HepG2 (cell line): ENCODE results near the gene CEP170. TPM values are rescaled to one million over a fixed set of nuclear protein-coding genes. Genes with fewer than 3 reads are reported as not detected.

Experiments
- ATAC-seq: fragments of 200-7000 bp; cut with Tn5 transposase; 3 replicates; pipeline ENCODE4 v1.9.1; 2020; ENCODE audit warnings: mild to moderate bottlenecking, moderate library complexity
- BruUV-seq: library from RNA; stranded (reverse); fragments of 400-500 nt; replicated peaks from 2 replicates; lab custom pipeline; 2021; lab: Mats Ljungman, UMichigan
- CTCF ChIA-PET: fragments of 300-600 bp; formaldehyde crosslinking; extraction: SDS; loops from one replicate; lab custom pipeline; 2021; ENCODE audit warnings: low total read pairs, inconsistent platforms, low intra/inter-chr PET ratio; lab: Yijun Ruan, JAX
- POLR2A ChIA-PET: fragments of 350-600 bp; sonication (Branson Sonifier 250); formaldehyde crosslinking; loops from one replicate; lab custom pipeline; 2020; ENCODE audit warnings: antibody characterized with exemption, inconsistent platforms; lab: Yijun Ruan, JAX
- DNase-seq: peaks from one replicate; pipeline ENCODE4 v3.0.0-alpha.2; 2015; ENCODE audit warnings: low spot score
- FAIRE-seq: peaks from 3 replicates; lab custom pipeline; 2011; peaks lifted over from hg19 to GRCh38; lab: Jason Lieb, UNC
- H2AFZ ChIP-seq: one replicate; pipeline ENCODE4 v1.6.1; 2011; ENCODE audit warnings: low read length, inconsistent platforms
- H3K27ac ChIP-seq: fragments of 300-600 bp; 3 replicates; pipeline ENCODE4 v1.8.0; 2011; ENCODE audit warnings: mixed run types, mild to moderate bottlenecking, mixed read lengths, low read length, inconsistent platforms; ENCODE audit not compliant: insufficient read depth; ENCODE audit errors: extremely low read length
- H3K27me3 ChIP-seq, 2 experiments: fragments of 200-600 bp in 1 of 2; 2 replicates in 1 of 2; 3 replicates in 1 of 2; pipeline versions ENCODE4 v1.6.0 to v1.8.0; 2011; ENCODE audit warnings: low read length in 2 of 2, mild to moderate bottlenecking in 2 of 2, moderate library complexity in 2 of 2, inconsistent platforms in 1 of 2; ENCODE audit not compliant: insufficient read depth in 2 of 2, control insufficient read depth in 1 of 2
- H3K36me3 ChIP-seq, 2 experiments: fragments of 200-600 bp in 1 of 2; replicated peaks in 1 of 2; 2 replicates in 1 of 2; 3 replicates in 1 of 2; pipeline versions ENCODE4 v1.5.1 to v1.8.0; 2011; ENCODE audit warnings: low read length in 2 of 2, inconsistent platforms in 1 of 2; ENCODE audit not compliant: insufficient read depth in 2 of 2, control insufficient read depth in 1 of 2
- H3K4me1 ChIP-seq: 2 replicates; pipeline ENCODE4 v1.5.1; 2012; ENCODE audit warnings: low read length, inconsistent platforms; ENCODE audit not compliant: insufficient read depth
- H3K4me2 ChIP-seq: 2 replicates; pipeline ENCODE4 v1.6.0; 2011; ENCODE audit warnings: low read depth, low read length, inconsistent platforms
- H3K4me3 ChIP-seq, 3 experiments: fragments of 200-600 bp in 1 of 3; sonication (generic), shearing (Covaris generic) in 1 of 3; replicated peaks in 1 of 3; 2 replicates each; pipeline ENCODE4 v1.5.1; 2011 to 2016; ENCODE audit warnings: low read length in 3 of 3, inconsistent platforms in 2 of 3, low read depth in 2 of 3, mild to moderate bottlenecking in 2 of 3, control low read depth in 1 of 3, mixed read lengths in 1 of 3; ENCODE audit not compliant: insufficient read depth in 1 of 3
- H3K79me2 ChIP-seq: one replicate; pipeline ENCODE4 v1.6.1; 2011; ENCODE audit warnings: low read length, inconsistent platforms; ENCODE audit not compliant: insufficient read depth
- H3K9ac ChIP-seq: 2 replicates; pipeline ENCODE4 v1.6.0; 2011; ENCODE audit warnings: mild to moderate bottlenecking, low read depth, low read length, inconsistent platforms; ENCODE audit not compliant: insufficient read depth
- H3K9me3 ChIP-seq: 2 replicates; pipeline ENCODE4 v1.5.1; 2012; ENCODE audit warnings: mild to moderate bottlenecking, low read length
- H4K20me1 ChIP-seq: 2 replicates; pipeline ENCODE4 v1.6.0; 2011; ENCODE audit warnings: inconsistent platforms, mild to moderate bottlenecking, low read length, moderate library complexity; ENCODE audit not compliant: insufficient read depth
- AKAP8 ChIP-seq: sonication (generic); formaldehyde crosslinking; IDR thresholded peaks from 2 replicates; pipeline ENCODE4 v1.5.1; 2020; ENCODE audit warnings: mild to moderate bottlenecking, missing genetic modification reagents
- ATF1 ChIP-seq: IDR thresholded peaks from 2 replicates; pipeline ENCODE4 v1.6.1; 2016; ENCODE audit warnings: mild to moderate bottlenecking, control low read depth
- ESRRA ChIP-seq: sonication (generic); formaldehyde crosslinking; IDR thresholded peaks from 2 replicates; pipeline ENCODE4 v1.5.1; 2020; ENCODE audit warnings: mild to moderate bottlenecking, low read depth, missing genetic modification reagents
- JUNB ChIP-seq: sonication (generic); formaldehyde crosslinking; IDR thresholded peaks from 2 replicates; pipeline ENCODE4 v1.8.0; 2022; ENCODE audit warnings: missing genetic modification reagents, mild to moderate bottlenecking, borderline replicate concordance
- NCOA5 ChIP-seq: sonication (generic); formaldehyde crosslinking; IDR thresholded peaks from 2 replicates; pipeline ENCODE4 v1.4.0; 2020; ENCODE audit warnings: missing genetic modification reagents
- SALL1 ChIP-seq: sonication (generic); formaldehyde crosslinking; IDR thresholded peaks from 2 replicates; pipeline ENCODE4 v1.8.0; 2022; ENCODE audit warnings: mild to moderate bottlenecking, missing genetic modification reagents
- SMAD1 ChIP-seq: sonication (generic); formaldehyde crosslinking; IDR thresholded peaks from 2 replicates; pipeline ENCODE4 v1.4.0; 2020; ENCODE audit warnings: missing genetic modification reagents, low read depth, mild to moderate bottlenecking, borderline replicate concordance
- SUZ12 ChIP-seq: fragments of 150-350 bp; IDR thresholded peaks from 2 replicates; pipeline ENCODE4 v1.6.1; 2014; ENCODE audit warnings: low read depth, low read length
- U2AF1 ChIP-seq: fragments of 200-400 bp; formaldehyde crosslinking; optimal IDR thresholded peaks from 2 replicates; pipeline ENCODE3; 2017; ENCODE audit warnings: mild to moderate bottlenecking, low read depth, low read length
- ZFP82 ChIP-seq: sonication (generic); formaldehyde crosslinking; IDR thresholded peaks from 2 replicates; pipeline ENCODE4 v1.5.1; 2020; ENCODE audit warnings: mild to moderate bottlenecking, missing genetic modification reagents, borderline replicate concordance
- ZMYM2 ChIP-seq: sonication (generic); formaldehyde crosslinking; IDR thresholded peaks from 2 replicates; pipeline ENCODE4 v1.8.0; 2022; ENCODE audit warnings: mild to moderate bottlenecking, missing genetic modification reagents
- ZNF713 ChIP-seq: sonication (generic); formaldehyde crosslinking; IDR thresholded peaks from 2 replicates; pipeline ENCODE4 v1.4.0; 2020; ENCODE audit warnings: mild to moderate bottlenecking, missing genetic modification reagents
- ZNF737 ChIP-seq: sonication (generic); formaldehyde crosslinking; IDR thresholded peaks from 2 replicates; pipeline ENCODE4 v1.5.0; 2020; ENCODE audit warnings: missing genetic modification reagents, mild to moderate bottlenecking, borderline replicate concordance
- WGBS: methylation state at CpG from one replicate; pipeline ENCODE4 v1.1.6; 2017; ENCODE audit warnings: low lambda C conversion rate; 5-methylcytosine and 5-hydroxymethylcytosine counted together
- in situ Hi-C: cut with HindIII; loops from 2 replicates; pipeline ENCODE4 v1.10.0; 2017; ENCODE audit warnings: low pct_unique_long_range_greater_than_20kb; ENCODE audit not compliant: extremely low pct_ligation_motif_present
- intact Hi-C: fragments of 100-400 bp; cut with micrococcal nuclease; formaldehyde crosslinking; loops from one replicate; pipeline ENCODE4 v1.10.0; 2022; ENCODE audit not compliant: unreplicated experiment
- polyA plus RNA-seq, 8 experiments: library from polyadenylated mRNA; depleted of rRNA in 3 of 8; stranded (reverse) in 7 of 8; unstranded in 1 of 8; fragments of >200 nt; fragmentation: Illumina TruSeq in 4 of 8; extraction: Trizol in 4 of 8; gene quantifications; 2 replicates each; pipeline versions ENCODE4 v1.2.1 to v1.2.3, GENCODE V29; 2011 to 2016; ENCODE audit warnings: low read depth in 4 of 8, missing spikeins in 1 of 8, mixed read lengths in 1 of 8; ENCODE audit not compliant: insufficient read depth in 1 of 8
- total RNA-seq, 5 experiments: library from RNA; depleted of rRNA; stranded (reverse); fragments of >200 nt; fragmentation: Illumina TruSeq; extraction: Trizol; gene quantifications; 2 replicates each; pipeline ENCODE4 v1.2.3, GENCODE V29; 2016; ENCODE audit warnings: low read depth in 1 of 5
- TF ChIP-seq, protein P1 (sequence below): sonication (generic); formaldehyde crosslinking; IDR thresholded peaks from 2 replicates; pipeline ENCODE4 v1.5.1; 2020; ENCODE audit warnings: missing genetic modification reagents, mild to moderate bottlenecking, borderline replicate concordance
- TF ChIP-seq, protein P2 (sequence below): sonication (generic); formaldehyde crosslinking; IDR thresholded peaks from 2 replicates; pipeline ENCODE4 v1.9.0; 2021; ENCODE audit warnings: missing genetic modification reagents, mild to moderate bottlenecking, borderline replicate concordance
- TF ChIP-seq, protein P3 (sequence below): sonication (generic); formaldehyde crosslinking; IDR thresholded peaks from 2 replicates; pipeline ENCODE4 v1.4.0; 2020; ENCODE audit warnings: missing genetic modification reagents, borderline replicate concordance
- TF ChIP-seq, protein P4 (sequence below): sonication (generic); formaldehyde crosslinking; IDR thresholded peaks from 2 replicates; pipeline ENCODE4 v1.5.1; 2020; ENCODE audit warnings: mild to moderate bottlenecking, missing genetic modification reagents, borderline replicate concordance

The CEP170 gene
- total and polyA plus RNA-seq, 2 of the 13 experiments (the other 11 are each of a cell fraction or from before 2014, with no cell fraction given) = 23.0 to 28.6 TPM

DNA sequence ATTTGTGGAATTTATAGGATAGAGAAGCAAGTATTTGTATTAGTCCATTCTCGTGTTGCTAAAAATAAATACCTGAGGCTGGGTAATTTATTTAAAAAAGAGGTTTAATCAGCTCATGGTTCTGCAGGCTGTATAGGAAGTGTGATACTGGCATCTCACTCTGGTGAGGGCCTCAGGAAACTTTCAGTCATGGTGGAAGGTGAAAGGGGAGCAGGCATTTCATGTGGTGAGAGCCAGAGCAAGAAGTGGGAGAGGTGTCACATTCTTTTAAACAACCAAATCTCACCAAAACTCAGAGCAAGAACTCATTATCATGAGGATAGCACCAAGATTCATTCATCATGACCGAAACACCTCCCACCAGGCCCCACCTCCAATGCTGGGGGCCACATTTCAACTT lies 18.9 kb upstream of the CEP170 start:
- CTCF ChIA-PET = no interaction called here
- WGBS = 100% methylated on average over 2 of the region's 2 CpGs
- TF ChIP-seq ESRRA (CRISPR knock-in tag) (no peak), SUZ12 (no peak), ZNF713 (no peak), JUNB (no peak), ZNF737 (no peak), AKAP8 (CRISPR knock-in tag) (no peak), ATF1 (CRISPR knock-in tag) (no peak), U2AF1 (no peak), NCOA5 (CRISPR knock-in tag) (no peak), ZFP82 (no peak), ZMYM2 (CRISPR knock-in tag) (no peak), SMAD1 (CRISPR knock-in tag) (no peak), SALL1 (CRISPR knock-in tag) (no peak)
- TF ChIP-seq, protein P1, sequence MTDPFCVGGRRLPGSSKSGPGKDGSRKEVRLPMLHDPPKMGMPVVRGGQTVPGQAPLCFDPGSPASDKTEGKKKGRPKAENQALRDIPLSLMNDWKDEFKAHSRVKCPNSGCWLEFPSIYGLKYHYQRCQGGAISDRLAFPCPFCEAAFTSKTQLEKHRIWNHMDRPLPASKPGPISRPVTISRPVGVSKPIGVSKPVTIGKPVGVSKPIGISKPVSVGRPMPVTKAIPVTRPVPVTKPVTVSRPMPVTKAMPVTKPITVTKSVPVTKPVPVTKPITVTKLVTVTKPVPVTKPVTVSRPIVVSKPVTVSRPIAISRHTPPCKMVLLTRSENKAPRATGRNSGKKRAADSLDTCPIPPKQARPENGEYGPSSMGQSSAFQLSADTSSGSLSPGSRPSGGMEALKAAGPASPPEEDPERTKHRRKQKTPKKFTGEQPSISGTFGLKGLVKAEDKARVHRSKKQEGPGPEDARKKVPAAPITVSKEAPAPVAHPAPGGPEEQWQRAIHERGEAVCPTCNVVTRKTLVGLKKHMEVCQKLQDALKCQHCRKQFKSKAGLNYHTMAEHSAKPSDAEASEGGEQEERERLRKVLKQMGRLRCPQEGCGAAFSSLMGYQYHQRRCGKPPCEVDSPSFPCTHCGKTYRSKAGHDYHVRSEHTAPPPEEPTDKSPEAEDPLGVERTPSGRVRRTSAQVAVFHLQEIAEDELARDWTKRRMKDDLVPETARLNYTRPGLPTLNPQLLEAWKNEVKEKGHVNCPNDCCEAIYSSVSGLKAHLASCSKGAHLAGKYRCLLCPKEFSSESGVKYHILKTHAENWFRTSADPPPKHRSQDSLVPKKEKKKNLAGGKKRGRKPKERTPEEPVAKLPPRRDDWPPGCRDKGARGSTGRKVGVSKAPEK (CRISPR knock-in tag) = no peak
- TF ChIP-seq, protein P2, sequence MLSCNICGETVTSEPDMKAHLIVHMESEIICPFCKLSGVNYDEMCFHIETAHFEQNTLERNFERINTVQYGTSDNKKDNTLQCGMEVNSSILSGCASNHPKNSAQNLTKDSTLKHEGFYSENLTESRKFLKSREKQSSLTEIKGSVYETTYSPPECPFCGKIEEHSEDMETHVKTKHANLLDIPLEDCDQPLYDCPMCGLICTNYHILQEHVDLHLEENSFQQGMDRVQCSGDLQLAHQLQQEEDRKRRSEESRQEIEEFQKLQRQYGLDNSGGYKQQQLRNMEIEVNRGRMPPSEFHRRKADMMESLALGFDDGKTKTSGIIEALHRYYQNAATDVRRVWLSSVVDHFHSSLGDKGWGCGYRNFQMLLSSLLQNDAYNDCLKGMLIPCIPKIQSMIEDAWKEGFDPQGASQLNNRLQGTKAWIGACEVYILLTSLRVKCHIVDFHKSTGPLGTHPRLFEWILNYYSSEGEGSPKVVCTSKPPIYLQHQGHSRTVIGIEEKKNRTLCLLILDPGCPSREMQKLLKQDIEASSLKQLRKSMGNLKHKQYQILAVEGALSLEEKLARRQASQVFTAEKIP = no peak
- TF ChIP-seq, protein P3, sequence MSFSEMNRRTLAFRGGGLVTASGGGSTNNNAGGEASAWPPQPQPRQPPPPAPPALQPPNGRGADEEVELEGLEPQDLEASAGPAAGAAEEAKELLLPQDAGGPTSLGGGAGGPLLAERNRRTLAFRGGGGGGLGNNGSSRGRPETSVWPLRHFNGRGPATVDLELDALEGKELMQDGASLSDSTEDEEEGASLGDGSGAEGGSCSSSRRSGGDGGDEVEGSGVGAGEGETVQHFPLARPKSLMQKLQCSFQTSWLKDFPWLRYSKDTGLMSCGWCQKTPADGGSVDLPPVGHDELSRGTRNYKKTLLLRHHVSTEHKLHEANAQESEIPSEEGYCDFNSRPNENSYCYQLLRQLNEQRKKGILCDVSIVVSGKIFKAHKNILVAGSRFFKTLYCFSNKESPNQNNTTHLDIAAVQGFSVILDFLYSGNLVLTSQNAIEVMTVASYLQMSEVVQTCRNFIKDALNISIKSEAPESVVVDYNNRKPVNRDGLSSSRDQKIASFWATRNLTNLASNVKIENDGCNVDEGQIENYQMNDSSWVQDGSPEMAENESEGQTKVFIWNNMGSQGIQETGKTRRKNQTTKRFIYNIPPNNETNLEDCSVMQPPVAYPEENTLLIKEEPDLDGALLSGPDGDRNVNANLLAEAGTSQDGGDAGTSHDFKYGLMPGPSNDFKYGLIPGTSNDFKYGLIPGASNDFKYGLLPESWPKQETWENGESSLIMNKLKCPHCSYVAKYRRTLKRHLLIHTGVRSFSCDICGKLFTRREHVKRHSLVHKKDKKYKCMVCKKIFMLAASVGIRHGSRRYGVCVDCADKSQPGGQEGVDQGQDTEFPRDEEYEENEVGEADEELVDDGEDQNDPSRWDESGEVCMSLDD (CRISPR knock-in tag) = no peak
- TF ChIP-seq, protein P4, sequence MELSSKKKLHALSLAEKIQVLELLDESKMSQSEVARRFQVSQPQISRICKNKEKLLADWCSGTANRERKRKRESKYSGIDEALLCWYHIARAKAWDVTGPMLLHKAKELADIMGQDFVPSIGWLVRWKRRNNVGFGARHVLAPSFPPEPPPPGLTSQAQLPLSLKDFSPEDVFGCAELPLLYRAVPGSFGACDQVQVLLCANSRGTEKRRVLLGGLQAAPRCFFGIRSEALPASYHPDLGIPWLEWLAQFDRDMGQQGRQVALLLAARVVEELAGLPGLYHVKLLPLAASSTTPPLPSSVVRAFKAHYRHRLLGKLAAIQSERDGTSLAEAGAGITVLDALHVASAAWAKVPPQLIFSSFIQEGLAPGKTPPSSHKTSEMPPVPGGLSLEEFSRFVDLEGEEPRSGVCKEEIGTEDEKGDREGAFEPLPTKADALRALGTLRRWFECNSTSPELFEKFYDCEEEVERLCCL (CRISPR knock-in tag) = no peak

More for the DNA sequence above, 18.9 kb upstream of the CEP170 start:
- H3K4me1 ChIP-seq = no peaks in the 10 kb centered on the region; the same call in 1 of the 2 replicates
- H3K27ac ChIP-seq = no peak overlapping the region
- ATAC-seq (no peak), DNase-seq (no peak), FAIRE-seq (no peak)
- no peaks in the 10 kb centered on the region for H3K79me2 ChIP-seq
- H4K20me1 ChIP-seq = no peaks in the 10 kb centered on the region
- H3K27me3 ChIP-seq = no peaks in the 10 kb centered on the region
- BruUV-seq = no TSS peak
- no peak overlapping the region for H2AFZ ChIP-seq
- H3K9ac ChIP-seq = no peak overlapping the region
- H3K4me3 ChIP-seq = no peak overlapping the region
- intact Hi-C loops = no loop called here
- peaks cover 0 to 5% of the 10 kb centered on the region in 2 experiments; a peak in 1 of 5 replicates for H3K36me3 ChIP-seq
- H3K9me3 ChIP-seq = no peaks in the 10 kb centered on the region
- no peak overlapping the region for H3K4me2 ChIP-seq
- in situ Hi-C loops = no loop called here
- POLR2A ChIA-PET = no interaction called here
